HG03097 (cell line): ENCODE data around the gene ZNRF1.
"Not testable (repeated sequence)": the region's sequence is repeated elsewhere in the genome, so short reads cannot be mapped to it uniquely, and the experiment has no call there.

ENCODE experiments used
- ATAC-seq: cut with Tn5 transposase; IDR thresholded peaks from one replicate; pipeline ENCODE4 v1.9.1; 2021; ENCODE audit not compliant: unreplicated experiment, low FRiP score

ZNRF1 gene

DNA sequence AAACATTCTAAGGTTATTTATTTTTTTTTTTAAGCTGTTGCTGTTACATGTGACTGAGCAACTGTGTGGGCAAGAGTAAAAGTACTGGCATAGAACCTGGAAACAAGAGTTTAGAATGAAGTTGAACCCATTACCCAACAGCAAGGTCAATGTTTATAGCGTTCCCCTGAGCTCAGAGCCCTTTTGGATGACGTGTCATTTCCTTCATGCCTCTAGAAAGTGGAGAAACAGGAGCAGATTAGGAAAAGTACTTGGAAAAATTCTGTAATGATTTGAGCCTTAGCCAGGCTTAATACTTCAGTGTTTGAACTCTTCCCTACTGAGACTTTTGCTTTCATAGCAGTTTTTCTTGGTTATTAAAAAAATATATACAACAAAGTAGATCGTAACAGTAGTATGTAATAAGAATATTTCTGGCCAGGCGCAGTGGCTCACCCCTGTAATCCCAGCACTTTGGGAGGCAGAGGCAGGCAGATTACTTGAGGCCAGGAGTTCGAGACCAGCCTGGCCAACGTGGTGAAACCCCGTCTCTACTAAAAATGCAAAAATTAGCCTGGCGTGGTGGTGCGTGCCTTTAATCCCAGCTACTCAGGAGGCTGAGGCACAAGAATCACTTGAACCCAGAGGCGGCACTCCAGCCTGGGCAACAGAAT lies 27.5 kb downstream of the ZNRF1 start:
- ATAC-seq: not testable (repeated sequence)

DNA sequence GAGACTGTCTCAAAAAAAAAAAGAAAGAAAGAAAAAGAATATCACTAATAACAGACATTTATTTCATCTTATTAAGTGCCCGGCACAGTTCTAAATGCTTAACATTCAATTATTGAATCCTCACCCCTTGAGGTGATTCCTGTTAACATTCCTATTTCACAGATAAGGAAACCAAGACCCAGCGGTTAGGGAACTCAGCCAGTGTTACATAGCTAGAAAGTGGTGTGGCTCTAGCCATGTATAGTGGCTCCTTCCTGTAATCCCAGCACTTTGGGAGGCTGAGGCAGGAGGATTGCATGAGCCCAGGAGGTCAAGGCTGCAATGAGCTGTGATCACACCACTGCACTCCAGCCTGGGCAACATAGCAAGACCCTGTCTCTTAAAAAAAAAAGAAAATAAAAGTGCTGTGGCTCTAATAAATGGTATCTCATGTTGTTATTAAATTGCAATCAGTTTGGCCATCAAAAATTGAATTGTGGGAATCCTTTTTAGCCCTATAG lies 28.1 kb downstream of the ZNRF1 start:
- no peak for ATAC-seq

DNA sequence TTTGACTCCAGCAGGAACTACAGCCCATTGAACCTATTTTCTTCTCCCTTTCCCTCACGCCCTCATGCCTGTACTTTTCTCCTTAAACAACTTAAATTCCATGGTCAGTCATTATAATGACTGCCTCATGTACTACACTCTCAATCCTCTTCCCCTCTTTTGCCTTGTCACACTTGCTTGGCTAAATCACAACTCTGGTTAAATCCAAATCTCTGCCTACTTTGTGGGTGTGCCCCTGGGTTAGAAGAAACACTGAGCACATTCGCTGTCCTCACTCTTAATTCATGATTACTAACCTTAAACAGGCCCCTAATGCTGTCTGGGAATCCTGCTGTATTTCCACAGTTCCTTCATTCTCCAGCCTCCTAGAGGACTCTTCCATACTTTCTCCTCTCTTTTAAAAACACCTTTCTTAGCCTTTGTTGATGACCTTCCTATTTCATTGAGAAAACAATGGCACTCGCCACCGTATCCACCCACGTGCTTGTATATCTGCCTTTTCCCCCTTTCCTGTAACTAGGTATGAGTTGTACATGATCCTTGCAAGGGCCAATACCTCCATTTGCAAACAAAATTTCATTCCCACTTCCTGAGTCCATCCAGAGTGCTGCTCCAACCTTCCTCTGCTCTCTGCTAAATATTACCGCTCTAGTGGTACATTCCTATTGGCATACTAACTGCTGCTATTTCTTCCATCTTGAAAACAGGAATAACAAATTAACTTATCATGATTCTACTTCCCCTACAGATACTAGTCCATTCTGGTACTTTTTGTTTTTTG lies 28.9 kb downstream of the ZNRF1 start:
- ATAC-seq: no peak

DNA sequence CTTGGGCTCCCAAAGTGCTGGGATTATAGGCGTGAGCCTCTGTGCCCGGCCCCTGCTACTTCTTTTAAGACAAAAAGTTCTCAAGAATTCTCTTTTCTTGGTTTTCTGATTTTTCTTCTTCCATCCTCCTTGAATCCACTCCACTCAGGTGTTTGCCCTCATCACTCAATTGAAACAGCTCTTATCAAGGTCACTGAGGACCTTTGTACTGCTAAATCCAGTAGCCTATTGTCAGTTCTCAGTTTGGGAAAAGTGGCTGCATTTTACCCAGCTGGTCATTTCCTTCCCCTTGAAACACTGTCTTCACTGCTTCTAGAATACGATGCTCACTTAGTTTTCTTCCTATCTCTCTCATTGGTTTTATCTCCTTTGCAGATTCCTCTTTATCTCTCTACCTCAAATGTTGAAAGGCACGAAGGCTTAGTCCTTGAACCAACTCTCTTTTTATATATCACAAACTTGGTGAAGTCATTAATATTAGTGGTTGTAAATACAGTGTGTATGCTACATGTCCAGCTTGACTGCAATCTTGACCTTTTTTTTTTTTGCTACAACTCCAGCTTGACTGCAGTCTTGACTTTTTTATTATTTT lies 29.8 kb downstream of the ZNRF1 start:
- ATAC-seq: no peak

DNA sequence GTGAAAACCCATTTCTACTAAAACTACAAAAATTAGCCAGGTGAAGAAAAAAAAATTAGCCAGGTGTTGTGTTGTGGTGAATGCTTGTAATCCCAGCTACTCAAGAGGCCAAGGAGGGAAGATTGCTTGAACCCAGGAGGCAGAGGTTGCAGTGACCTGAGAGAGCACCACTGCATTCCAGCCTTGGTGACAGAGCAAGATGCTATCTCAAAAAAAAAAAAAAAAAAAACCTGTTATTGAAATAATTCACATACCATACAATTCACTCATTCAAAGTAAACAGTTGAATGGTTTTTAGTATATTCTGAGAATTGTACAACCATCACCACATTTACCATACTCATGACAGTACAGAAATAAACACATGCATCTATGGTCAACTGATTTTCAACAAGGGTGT lies 31.0 kb downstream of the ZNRF1 start:
- ATAC-seq: no peak

DNA sequence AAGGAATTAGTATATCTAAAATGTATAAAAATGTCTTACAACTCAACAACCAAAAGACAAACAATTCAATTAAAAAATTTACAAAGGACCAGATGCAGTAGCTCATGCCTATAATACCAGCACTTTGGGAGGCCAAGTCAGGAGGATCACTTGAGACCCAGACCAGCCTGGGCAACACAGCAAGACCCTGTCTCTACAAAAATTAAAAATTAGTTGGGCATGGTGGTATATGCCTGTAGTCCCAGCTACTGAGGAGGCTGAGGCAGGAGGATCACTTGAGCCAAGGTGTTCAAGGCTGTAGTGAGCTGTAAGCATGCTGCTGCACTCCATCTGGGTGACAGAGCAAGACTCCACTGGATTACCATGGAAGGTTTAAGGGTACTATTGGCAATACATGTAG lies 33.8 kb downstream of the ZNRF1 start:
- ATAC-seq: no peak

DNA sequence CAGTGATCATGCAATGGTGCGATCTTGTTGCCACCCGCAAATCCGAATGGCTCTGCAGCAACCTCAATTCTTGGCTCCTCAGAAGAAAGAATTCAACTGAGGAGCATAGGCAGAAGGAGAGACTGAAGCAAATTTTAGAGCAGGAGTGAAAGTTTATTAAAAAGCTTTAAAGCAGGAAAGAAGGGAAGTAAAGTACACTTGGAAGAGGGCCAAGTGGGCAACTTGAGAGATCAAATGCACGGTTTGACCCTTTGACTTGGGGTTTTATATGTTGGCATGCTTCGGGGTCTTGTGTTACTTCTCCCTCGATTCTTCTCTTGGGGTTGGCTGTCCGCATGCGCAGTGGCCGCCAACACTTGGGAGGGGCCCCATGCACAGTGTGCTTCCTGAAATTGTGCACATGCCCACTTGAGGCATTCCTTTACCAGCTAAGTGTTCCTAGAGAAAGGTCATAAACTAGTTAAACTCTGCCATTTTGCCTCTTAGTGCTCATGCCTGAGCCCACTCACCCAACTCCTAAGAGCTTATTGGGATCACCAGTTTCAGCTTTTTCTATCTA lies 36.7 kb downstream of the ZNRF1 start:
- ATAC-seq: no peak

DNA sequence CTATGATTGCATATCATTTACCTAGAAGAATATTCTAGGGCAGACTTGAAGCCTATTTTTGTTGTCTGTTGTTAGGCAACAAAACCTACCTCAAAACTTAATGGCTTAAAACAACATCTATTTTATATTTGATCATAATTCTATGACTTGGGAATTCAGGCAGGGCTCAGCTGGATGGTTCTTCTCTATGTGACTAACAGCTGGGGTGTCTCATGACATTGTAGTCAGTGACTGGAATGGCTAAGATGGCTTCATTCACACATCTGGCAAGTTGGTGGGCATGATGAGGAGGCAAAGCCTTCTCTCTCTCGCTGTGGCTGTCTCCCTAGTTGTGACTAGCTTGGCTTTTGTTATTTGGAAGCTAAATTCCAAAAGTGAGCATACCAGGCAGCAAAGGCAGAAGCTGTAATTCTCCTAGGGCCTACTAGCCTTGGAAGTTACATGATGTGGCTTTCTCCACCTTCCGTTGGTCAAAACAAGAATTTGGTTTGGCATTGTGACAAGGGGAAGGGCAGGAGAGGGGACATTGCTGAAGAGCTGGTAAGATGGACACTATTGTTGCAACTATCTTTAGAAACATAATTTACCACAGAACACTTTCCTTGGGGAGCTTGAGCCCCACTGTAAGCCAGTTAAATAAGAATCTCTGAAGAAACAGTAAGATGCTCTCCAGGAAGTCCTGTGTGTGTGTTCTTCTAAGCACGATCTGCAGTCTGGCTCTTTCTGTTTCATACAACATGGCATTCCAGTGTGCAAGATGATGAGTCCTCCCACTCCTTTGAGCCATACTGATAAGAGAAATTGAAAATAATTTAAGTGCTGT lies 39.4 kb downstream of the ZNRF1 start:
- ATAC-seq: no peak

DNA sequence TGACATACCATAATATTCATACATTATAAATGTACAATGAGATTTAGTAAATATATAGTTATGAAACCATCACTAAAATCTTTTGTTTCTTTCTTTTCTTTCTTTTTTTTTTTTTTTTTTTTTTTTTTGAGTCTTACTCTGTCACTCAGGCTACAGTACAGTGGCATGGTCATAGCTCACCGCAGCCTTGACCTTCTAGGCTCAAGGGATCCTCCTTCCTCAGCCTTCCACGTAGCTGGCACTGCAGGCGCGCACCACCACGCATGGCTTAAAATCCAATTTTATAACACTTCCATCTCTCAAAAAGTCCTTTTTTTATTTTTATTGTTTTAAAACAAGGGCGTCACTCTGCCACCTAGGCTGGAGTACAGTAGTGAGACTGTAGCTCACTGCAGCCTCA lies 41.1 kb downstream of the ZNRF1 start:
- no peak for ATAC-seq

DNA sequence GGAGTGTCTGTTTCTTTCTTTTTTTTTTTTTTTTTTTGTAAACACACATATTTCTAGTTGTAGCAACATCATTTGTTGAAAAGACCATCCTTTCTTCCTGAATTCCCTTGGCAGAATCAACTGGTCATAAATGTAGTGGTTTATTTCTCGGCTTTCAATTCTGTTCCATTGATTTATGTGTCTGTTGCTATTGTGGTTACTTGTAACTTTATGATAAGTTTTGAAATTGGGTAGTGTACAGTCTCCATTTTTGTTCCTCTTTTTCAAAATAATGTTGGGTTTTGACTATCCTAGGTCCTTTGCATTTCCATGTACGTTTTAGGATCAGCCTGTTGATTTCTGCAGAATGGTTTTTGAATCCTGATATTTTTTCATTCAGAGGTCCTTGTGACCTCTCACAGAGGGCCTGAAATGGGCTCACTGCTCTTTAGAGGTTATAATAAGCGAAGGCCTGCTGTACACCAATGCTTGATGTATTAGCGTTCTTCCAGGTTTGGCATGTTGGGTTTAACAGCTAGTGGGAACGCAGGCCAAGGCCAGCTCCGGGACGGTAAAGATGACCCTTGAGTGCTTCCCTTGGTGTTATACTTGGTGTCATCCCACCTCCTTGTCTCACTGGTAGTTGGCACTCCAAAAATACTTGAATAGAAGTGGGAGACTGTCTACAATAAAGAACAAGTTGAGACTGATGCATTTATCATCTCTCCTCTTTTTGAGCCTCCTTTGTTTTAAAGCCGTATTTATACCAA lies 43.8 kb downstream of the ZNRF1 start:
- ATAC-seq: no peak

DNA sequence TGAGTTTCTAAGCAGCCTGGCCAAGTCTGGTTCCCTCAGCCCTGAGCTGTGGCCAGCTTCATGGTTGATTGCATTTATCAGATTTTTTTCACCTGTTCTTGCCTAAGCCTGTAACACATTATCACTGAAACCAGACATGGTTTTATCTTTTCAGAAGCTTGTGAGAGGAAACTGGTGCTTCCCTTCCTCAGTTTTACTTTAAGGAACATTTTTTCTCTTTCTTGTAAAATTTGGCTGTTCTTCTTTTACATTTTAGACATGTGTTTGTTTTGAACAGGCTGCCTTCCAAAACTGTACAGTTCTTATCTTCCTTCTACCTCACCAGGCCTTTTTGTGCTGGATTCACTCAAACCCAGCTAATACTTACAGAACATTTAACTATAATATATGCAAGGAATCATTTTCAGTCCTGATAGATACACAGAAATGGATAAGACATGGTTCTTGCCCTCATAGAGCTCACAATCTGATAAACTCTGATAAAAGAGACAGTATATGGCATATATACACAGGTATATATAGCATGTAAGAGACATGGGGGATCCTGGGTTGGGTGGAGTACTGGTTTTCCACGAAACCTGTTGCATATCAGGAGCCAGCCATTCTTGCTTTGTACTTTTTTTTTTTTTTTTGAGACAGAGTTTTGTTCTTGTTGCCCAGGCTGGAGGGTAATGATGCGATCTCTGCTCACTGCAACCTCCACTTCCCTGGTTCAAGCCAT lies 44.5 kb downstream of the ZNRF1 start:
- peak; percentile 64 for ATAC-seq

DNA sequence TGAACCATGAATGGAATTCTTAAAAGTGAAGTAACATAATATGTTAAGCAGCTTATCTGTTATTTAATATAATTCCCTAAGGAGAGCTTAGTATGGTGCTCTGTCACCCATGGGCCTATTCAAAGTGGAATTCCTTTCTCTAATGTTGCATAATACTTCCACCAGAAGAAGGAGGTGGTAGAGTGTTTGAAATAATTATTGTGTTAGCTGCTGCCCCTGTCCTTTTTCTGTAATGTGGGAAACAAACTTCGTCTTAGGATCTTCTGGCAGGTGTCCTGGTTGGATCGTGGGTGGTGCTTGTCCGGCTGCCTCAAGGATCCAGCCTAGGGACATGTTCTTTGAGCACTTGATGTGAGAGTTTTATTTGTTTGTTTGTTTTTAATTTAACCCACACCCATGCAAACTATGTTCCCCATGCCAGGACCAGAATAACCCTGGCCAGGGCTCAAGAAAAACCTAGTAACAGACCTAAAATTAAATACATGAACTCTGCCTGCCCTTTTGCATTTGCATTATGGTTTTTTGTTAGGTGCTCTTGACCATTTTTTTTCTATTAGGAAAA lies 46.1 kb downstream of the ZNRF1 start:
- no peak for ATAC-seq

DNA sequence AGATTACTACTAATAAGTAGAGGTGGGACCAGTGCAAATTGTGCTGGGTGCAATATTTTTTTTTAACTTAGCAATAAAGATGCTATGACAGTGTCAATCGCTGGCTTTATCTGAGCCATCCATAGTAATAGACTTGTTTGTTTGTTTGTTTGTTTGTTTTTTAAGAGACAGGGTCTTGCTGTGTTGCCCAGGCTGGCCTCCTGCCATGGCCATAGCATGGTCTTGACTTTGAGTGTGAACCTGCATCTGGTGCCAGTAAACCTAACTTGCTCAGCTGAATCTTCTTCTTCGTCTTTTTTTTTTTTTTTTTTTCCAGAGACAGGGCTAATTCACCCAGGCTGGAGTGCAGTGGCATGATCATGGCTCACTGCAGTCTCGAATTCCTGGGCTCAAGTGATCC lies 46.6 kb downstream of the ZNRF1 start:
- ATAC-seq: no peak

DNA sequence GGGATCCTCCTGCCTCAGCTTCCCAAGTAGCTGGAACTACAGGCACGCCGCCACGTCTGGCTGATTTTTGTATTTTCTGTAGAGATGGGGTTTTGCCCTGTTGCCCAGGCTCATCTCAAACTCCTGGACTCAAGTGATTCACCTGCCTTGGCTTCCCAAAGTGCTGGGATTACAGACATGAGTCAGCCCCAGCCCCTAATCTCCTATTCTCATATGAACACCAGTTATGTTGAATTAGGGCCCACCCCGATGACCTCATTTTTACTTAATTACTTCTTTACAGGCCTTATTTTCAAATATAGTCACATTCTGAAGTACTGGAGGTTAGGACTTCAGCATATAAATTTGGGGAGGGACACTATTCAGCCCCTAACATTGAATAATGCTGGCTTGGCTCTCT lies 49.2 kb downstream of the ZNRF1 start:
- no peak for ATAC-seq

DNA sequence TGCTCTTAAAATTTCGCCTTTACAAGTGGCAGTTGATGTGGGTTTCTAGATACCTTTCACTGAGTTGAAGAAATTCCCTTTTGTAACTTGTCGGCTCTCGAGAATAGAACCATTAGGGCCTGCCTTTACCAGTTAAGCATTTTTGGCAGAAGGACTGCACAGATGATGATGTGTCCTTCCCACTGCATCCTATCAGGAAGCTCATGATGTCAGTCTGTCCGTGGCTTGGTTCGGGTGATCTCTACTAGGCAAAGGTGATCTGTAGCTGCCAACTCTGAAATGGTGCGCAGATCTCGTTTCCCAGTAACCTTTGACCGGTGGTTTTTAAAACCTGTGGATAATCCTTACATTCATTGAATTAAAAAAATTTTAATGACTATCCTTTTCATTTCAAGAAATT lies 49.7 kb downstream of the ZNRF1 start:
- ATAC-seq: no peak

DNA sequence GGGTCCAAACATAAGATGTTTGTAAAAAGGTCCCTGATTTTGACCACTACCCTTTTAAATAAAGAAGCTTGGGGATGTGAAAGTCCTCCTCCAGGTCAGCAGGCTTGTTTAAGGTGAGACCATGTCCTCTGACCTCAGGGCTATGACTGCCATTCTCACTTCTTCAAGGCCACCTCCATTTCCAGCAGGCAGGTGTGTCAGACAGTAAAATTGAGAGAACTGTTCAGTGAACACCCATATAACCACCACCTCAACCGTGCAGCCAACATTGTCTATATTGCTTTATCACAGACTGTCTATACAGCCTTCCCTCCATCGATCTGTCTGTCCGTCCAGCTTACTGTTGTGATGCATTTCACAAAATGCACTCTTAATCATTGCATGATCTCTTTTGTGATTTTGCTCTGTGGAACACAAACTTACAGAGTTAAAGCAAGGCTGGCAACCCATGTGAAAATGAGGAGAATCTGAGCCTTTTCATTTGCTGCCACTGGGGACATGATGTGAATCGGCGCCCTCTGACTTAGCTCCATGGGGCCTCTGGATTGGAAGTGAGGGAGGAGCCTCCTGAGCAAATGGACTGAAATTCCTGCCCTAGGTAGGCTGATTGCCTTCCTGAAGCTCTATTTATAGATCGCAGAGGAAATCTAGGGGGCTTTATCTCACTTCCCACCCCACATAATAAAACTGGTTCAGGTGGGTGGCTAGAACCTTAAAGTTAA lies 53.8 kb downstream of the ZNRF1 start:
- ATAC-seq: no peak

DNA sequence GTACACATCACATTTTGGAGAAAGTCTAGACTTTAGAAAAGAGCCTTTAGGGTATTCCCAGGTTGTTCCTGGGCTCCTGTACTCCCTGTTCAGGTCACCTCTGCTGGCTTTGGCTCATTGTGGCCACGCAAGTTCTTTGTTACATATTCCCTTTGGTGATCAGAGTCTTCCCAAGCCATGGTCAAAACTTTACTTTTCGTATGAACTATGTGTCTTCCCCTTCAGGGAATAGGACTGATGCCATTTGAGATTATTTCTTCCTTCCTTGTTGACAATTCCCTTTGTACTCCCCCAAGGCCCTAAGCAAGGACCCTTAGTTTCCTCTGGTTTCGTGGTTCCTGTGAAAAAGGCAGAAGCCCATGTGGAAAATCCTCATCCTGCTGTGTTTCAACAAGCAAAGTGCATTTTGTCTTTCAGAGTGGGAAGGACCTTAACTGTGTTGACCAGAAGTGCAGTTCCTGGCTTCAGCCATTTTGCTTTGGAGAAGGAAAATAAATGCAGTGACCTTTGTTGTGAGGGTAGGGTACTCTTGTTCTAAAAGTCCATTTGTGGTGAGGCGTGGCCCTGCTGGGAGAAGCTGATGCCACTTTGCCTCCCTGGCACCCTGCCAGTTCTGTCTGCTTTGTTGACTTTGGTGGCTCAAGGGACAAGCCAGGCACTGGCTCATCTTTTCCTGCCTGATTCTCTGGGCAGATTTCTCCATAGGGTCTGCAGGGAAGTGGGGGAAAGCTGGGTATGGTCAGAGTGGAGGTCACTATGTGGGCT lies 55.1 kb downstream of the ZNRF1 start:
- ATAC-seq: no peak

DNA sequence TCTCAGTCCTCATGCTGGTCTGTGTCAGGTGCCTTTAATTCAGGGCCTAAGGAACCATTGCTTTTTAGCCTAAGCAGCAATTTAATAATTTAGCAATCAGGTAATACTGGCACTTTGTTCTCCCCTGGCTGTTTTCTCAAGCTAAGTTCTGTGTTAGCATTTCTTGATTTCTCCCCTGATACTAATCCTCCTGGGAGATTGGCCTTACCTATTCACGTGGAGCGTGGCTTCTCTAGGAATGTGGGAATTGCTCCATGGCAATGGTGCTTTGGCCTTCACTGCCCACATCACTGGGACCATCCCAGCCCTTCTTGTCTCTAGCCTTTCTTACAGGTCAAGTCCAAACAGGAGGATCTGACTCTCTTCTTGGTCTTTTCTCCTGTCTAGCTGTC lies 55.7 kb downstream of the ZNRF1 start:
- ATAC-seq: no peak
